Activated T-helper 1 cell treated with anti-CD3 and anti-CD28 coated beads, Interleukin-12 subunit alpha, Interleukin-12 subunit beta, Interleukin-2, Interleukin-4 antibody, amounts not matched to agents 30 ng/mL and 10 ng/mL and 1 ng/mL, durations not matched to agents 14 hours and 24 hours and 36 hours (primary cell): Measurements from ENCODE around the gene PGBD2. TPM values are rescaled to one million over a fixed set of nuclear protein-coding genes. Genes with fewer than 3 reads are reported as not detected.
A peak's percentile ranks its signal among the peaks of the same experiment; 100 is the strongest.

Experiments
- DNase-seq: peaks from one replicate; pipeline ENCODE4 v3.0.0; 2021; ENCODE audit warnings: low spot score
- H3K27ac Mint-ChIP-seq: one replicate; pipeline ENCODE4 v1.8.0; 2021; ENCODE audit warnings: mild to moderate bottlenecking, mixed read lengths
- H3K27me3 Mint-ChIP-seq: one replicate; pipeline ENCODE4 v1.8.0; 2022; ENCODE audit warnings: mild to moderate bottlenecking, moderate library complexity, mixed read lengths; ENCODE audit not compliant: insufficient read depth
- H3K36me3 Mint-ChIP-seq: one replicate; pipeline ENCODE4 v1.8.0; 2021; ENCODE audit warnings: low read depth, mixed read lengths
- H3K4me1 Mint-ChIP-seq: one replicate; pipeline ENCODE4 v1.8.0; 2021; ENCODE audit warnings: low read depth, mixed read lengths
- H3K4me3 Mint-ChIP-seq: one replicate; pipeline ENCODE4 v1.8.0; 2021; ENCODE audit warnings: mild to moderate bottlenecking, moderate library complexity, mixed read lengths
- H3K9me3 Mint-ChIP-seq: one replicate; pipeline ENCODE4 v1.8.0; 2021; ENCODE audit warnings: mixed read lengths
- intact Hi-C: fragments of 100-400 bp; cut with micrococcal nuclease; formaldehyde crosslinking; loops from one replicate; pipeline ENCODE4 v1.15.1; 2024
- total RNA-seq: library from RNA; stranded (reverse); gene quantifications from 2 replicates; pipeline ENCODE4 v1.2.3, GENCODE V29; 2022

The PGBD2 gene
- total RNA-seq, 1 donor from 2014 or later = 7.2 TPM

GRCh38 chr1:248894837-248895236 is 11.2 kb upstream of the PGBD2 start:
- H3K4me1 Mint-ChIP-seq = no peaks in the 10 kb centered on the region
- H3K36me3 Mint-ChIP-seq = no peaks in the 10 kb centered on the region
- peaks cover 37% of the 10 kb centered on the region for H3K27me3 Mint-ChIP-seq
- no peak for DNase-seq
- no peak overlapping the region for H3K27ac Mint-ChIP-seq
- H3K9me3 Mint-ChIP-seq = no peaks in the 10 kb centered on the region
- no peak overlapping the region for H3K4me3 Mint-ChIP-seq
- intact Hi-C loops = no loop called here

- peaks cover 46% of the 10 kb centered on the region for H3K27me3 Mint-ChIP-seq
Observed at GRCh38 chr1:248897412-248898337, 8.4 kb upstream of the PGBD2 start.

GRCh38 chr1:248900637-248901036 is 5.4 kb upstream of the PGBD2 start:
- Mint-ChIP-seq H3K27ac (no peak overlapping the region), H3K36me3 (peaks cover 4% of the 10 kb centered on the region), H3K9me3 (no peaks in the 10 kb centered on the region), H3K27me3 (peaks cover 44% of the 10 kb centered on the region), H3K4me1 (peaks cover 17% of the 10 kb centered on the region), H3K4me3 (no peak overlapping the region)
- DNase-seq = no peak
- intact Hi-C loops = no loop called here

More at GRCh38 chr1:248897412-248898337, 8.4 kb upstream of the PGBD2 start:
- H3K36me3 Mint-ChIP-seq = peaks cover 1% of the 10 kb centered on the region
- intact Hi-C loops = no loop called here
- peaks cover 5% of the 10 kb centered on the region for H3K4me1 Mint-ChIP-seq
- no peak for DNase-seq
- no peaks in the 10 kb centered on the region for H3K9me3 Mint-ChIP-seq
- H3K4me3 Mint-ChIP-seq = no peak overlapping the region
- no peak overlapping the region for H3K27ac Mint-ChIP-seq

GRCh38 chr1:248901578-248901977 is 4.5 kb upstream of the PGBD2 start:
- H3K36me3 Mint-ChIP-seq = peaks cover 4% of the 10 kb centered on the region
- no peaks in the 10 kb centered on the region for H3K9me3 Mint-ChIP-seq
- H3K27me3 Mint-ChIP-seq = peaks cover 44% of the 10 kb centered on the region
- no peak overlapping the region for H3K4me3 Mint-ChIP-seq
- no peak for DNase-seq
- no peak overlapping the region for H3K27ac Mint-ChIP-seq
- peaks cover 20% of the 10 kb centered on the region for H3K4me1 Mint-ChIP-seq
- intact Hi-C loops = no loop called here

- peaks cover 29% of the 10 kb centered on the region for H3K27me3 Mint-ChIP-seq
- no peak for DNase-seq
- H3K36me3 Mint-ChIP-seq = peaks cover 6% of the 10 kb centered on the region
- intact Hi-C loops = no loop called here
- H3K27ac Mint-ChIP-seq = peak overlapping the region; percentile 38
- peak overlapping the region; percentile 95 for H3K4me3 Mint-ChIP-seq
- H3K9me3 Mint-ChIP-seq = no peaks in the 10 kb centered on the region
- H3K4me1 Mint-ChIP-seq = peaks cover 49% of the 10 kb centered on the region
Observed at GRCh38 chr1:248904437-248905216, 1.4 kb upstream of the PGBD2 start.

- intact Hi-C loops = loop anchor here (1.0 kb wide), 6 partner anchors 20 to 79 kb away; partner anchors contain the start of genes ZNF672 and ZNF692
- no peak for DNase-seq
- H3K27ac Mint-ChIP-seq = peak overlapping the region; percentile 98
Observed at GRCh38 chr1:248905662-248906008, 400 bp upstream of the PGBD2 start.

GRCh38 chr1:248906753-248907661 is 972 bp downstream of the PGBD2 start:
- Mint-ChIP-seq H3K9me3 (no peaks in the 10 kb centered on the region), H3K36me3 (peaks cover 6% of the 10 kb centered on the region), H3K27me3 (peaks cover 14% of the 10 kb centered on the region), H3K4me1 (peaks cover 46% of the 10 kb centered on the region), H3K4me3 (peak overlapping the region; percentile 90), H3K27ac (peak overlapping the region; percentile 73)
- no peak for DNase-seq
- intact Hi-C loops = loop anchor here (1.0 kb wide), 6 partner anchors 18 to 81 kb away; partner anchors contain the start of genes ZNF672 and ZNF692

More at GRCh38 chr1:248905662-248906008, 400 bp upstream of the PGBD2 start:
- peak overlapping the region; percentile 95 for H3K4me3 Mint-ChIP-seq
- peaks cover 21% of the 10 kb centered on the region for H3K27me3 Mint-ChIP-seq
- H3K36me3 Mint-ChIP-seq = peaks cover 6% of the 10 kb centered on the region
- H3K9me3 Mint-ChIP-seq = no peaks in the 10 kb centered on the region
- H3K4me1 Mint-ChIP-seq = peaks cover 51% of the 10 kb centered on the region

- Mint-ChIP-seq H3K27ac (no peak overlapping the region), H3K27me3 (no peaks in the 10 kb centered on the region), H3K4me1 (peaks cover 33% of the 10 kb centered on the region), H3K36me3 (peaks cover 16% of the 10 kb centered on the region), H3K9me3 (no peaks in the 10 kb centered on the region), H3K4me3 (no peak overlapping the region)
- intact Hi-C loops = no loop called here
- DNase-seq = no peak
Observed at GRCh38 chr1:248910761-248911160, 4.7 kb downstream of the PGBD2 start.

GRCh38 chr1:248913933-248914332 is 7.9 kb downstream of the PGBD2 start:
- intact Hi-C loops = no loop called here
- no peak overlapping the region for H3K27ac Mint-ChIP-seq
- H3K27me3 Mint-ChIP-seq = no peaks in the 10 kb centered on the region
- DNase-seq = no peak
- no peak overlapping the region for H3K4me3 Mint-ChIP-seq
- H3K36me3 Mint-ChIP-seq = peaks cover 29% of the 10 kb centered on the region
- H3K4me1 Mint-ChIP-seq = peaks cover 10% of the 10 kb centered on the region
- no peaks in the 10 kb centered on the region for H3K9me3 Mint-ChIP-seq

- Mint-ChIP-seq H3K27ac (no peak overlapping the region), H3K36me3 (peaks cover 34% of the 10 kb centered on the region), H3K4me3 (no peak overlapping the region), H3K27me3 (no peaks in the 10 kb centered on the region), H3K4me1 (peaks cover under 1% of the 10 kb centered on the region), H3K9me3 (no peaks in the 10 kb centered on the region)
- no peak for DNase-seq
- intact Hi-C loops = no loop called here
Observed at GRCh38 chr1:248914796-248915381, 8.9 kb downstream of the PGBD2 start.

- Mint-ChIP-seq H3K27ac (no peak overlapping the region), H3K4me1 (no peaks in the 10 kb centered on the region), H3K36me3 (peaks cover 43% of the 10 kb centered on the region), H3K4me3 (no peak overlapping the region), H3K9me3 (no peaks in the 10 kb centered on the region), H3K27me3 (no peaks in the 10 kb centered on the region)
- DNase-seq = no peak
- intact Hi-C loops = no loop called here
Observed at GRCh38 chr1:248918131-248918530, 12.1 kb downstream of the PGBD2 start.
